ENCODE measurements around the gene PLCXD3. TPM values are rescaled to one million over a fixed set of nuclear protein-coding genes. Genes with fewer than 3 reads are reported as not detected.

The PLCXD3 gene
- total RNA-seq, 3 donors from 2014 or later, result 0.29 to 1.6 (median 1.2) TPM

DNA sequence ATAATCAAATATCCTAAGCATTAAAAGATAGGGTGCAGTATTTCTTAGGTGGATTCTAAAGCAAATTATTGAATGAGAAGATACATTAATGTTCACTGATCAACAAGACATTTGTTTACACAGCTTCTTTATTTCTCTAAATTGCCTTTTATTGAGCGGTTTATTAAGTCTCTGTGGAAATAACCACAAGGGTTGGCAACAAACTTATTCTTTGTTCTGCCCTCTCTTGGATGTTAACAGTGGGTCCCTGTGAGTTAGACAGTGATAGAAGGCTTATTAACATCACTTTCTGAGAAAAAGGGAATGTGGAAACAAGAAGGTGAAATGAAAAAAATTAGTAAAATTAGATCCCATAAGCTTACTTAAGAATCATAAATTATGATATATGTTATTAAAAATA is 214.3 kb downstream of the PLCXD3 start:
- Histone ChIP-seq H3K4me1 (ENCODE audit: low read depth) (no peaks in the 10 kb centered on the region), H3K4me3 (no peak overlapping the region), H3K9me3 (no peaks in the 10 kb centered on the region), H3K36me3 (ENCODE audit: low read depth) (no peaks in the 10 kb centered on the region)
- TF ChIP-seq, protein P1, sequence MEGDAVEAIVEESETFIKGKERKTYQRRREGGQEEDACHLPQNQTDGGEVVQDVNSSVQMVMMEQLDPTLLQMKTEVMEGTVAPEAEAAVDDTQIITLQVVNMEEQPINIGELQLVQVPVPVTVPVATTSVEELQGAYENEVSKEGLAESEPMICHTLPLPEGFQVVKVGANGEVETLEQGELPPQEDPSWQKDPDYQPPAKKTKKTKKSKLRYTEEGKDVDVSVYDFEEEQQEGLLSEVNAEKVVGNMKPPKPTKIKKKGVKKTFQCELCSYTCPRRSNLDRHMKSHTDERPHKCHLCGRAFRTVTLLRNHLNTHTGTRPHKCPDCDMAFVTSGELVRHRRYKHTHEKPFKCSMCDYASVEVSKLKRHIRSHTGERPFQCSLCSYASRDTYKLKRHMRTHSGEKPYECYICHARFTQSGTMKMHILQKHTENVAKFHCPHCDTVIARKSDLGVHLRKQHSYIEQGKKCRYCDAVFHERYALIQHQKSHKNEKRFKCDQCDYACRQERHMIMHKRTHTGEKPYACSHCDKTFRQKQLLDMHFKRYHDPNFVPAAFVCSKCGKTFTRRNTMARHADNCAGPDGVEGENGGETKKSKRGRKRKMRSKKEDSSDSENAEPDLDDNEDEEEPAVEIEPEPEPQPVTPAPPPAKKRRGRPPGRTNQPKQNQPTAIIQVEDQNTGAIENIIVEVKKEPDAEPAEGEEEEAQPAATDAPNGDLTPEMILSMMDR (IDR thresholded peaks at IDR 0.05), result no peak
- intact Hi-C loops (cut with DNase I, micrococcal nuclease), result no loop called here
- no peak for ATAC-seq
- no peak for DNase-seq

GRCh38 chr5:41291323-41291722 is 219.1 kb downstream of the PLCXD3 start:
- Histone ChIP-seq H3K4me1 (ENCODE audit: low read depth) (no peaks in the 10 kb centered on the region), H3K36me3 (ENCODE audit: low read depth) (no peaks in the 10 kb centered on the region), H3K4me3 (no peak overlapping the region), H3K9me3 (no peaks in the 10 kb centered on the region)
- intact Hi-C loops (cut with DNase I, micrococcal nuclease), result no loop called here
- ATAC-seq (no peak), DNase-seq (no peak)
- TF ChIP-seq, protein P1 (IDR thresholded peaks at IDR 0.05), result no peak

GRCh38 chr5:41290810-41291209 is 219.6 kb downstream of the PLCXD3 start:
- Histone ChIP-seq H3K4me3 (no peak overlapping the region), H3K4me1 (ENCODE audit: low read depth) (no peaks in the 10 kb centered on the region), H3K9me3 (no peaks in the 10 kb centered on the region), H3K36me3 (ENCODE audit: low read depth) (no peaks in the 10 kb centered on the region)
- DNase-seq (no peak), ATAC-seq (no peak)
- intact Hi-C loops (cut with DNase I, micrococcal nuclease), result no loop called here
- TF ChIP-seq, protein P1 (IDR thresholded peaks at IDR 0.05), result no peak

DNA sequence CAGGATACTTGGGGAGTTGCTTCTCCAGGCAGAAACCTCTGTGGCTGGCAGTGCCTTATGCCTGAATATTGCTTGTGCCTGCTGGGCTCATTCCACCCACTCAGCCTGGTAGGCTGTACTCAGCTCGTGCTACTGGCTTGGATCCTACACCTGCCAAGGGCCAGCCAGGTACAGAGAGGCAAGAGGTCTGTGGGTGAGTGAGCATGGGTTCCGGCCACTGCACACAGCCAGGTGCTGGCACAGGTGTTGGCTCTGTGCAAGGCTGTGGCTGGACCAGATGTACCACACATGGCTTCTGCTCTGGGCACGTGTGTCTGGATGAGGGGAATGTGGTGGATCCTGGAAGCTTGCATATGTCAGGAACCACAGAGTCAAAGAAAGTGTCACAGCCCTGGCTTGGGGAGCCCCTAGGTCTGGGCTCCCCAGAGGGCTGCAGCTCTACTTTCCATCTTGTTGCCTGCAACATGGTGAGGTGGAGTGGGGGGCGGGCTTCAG is 220.4 kb downstream of the PLCXD3 start:
- Histone ChIP-seq H3K9me3 (no peaks in the 10 kb centered on the region), H3K36me3 (ENCODE audit: low read depth) (no peaks in the 10 kb centered on the region), H3K4me1 (ENCODE audit: low read depth) (no peaks in the 10 kb centered on the region), H3K4me3 (no peak overlapping the region)
- intact Hi-C loops (cut with DNase I, micrococcal nuclease), result no loop called here
- DNase-seq, result peak in 1 of 3 donors; percentile 40
- TF ChIP-seq, protein P1 (IDR thresholded peaks at IDR 0.05), result no peak
- ATAC-seq, result no peak

- TF ChIP-seq, protein P1 (IDR thresholded peaks at IDR 0.05), result no peak
- Histone ChIP-seq H3K4me3 (no peak overlapping the region), H3K4me1 (ENCODE audit: low read depth) (no peaks in the 10 kb centered on the region), H3K36me3 (ENCODE audit: low read depth) (no peaks in the 10 kb centered on the region), H3K9me3 (no peaks in the 10 kb centered on the region)
- ATAC-seq (no peak), DNase-seq (no peak)
- intact Hi-C loops (cut with DNase I, micrococcal nuclease), result no loop called here
These were observed 223.7 kb downstream of the PLCXD3 start for GRCh38 chr5:41286696-41287095.

- no peaks in the 10 kb centered on the region for H3K9me3 ChIP-seq
- H3K36me3 ChIP-seq (ENCODE audit: low read depth), result no peaks in the 10 kb centered on the region
- H3K4me1 ChIP-seq (ENCODE audit: low read depth), result peaks cover under 1% of the 10 kb centered on the region
- no peak for DNase-seq
- ATAC-seq, result no peak
- TF ChIP-seq, protein P1 (IDR thresholded peaks at IDR 0.05), result no peak
- no peak overlapping the region for H3K4me3 ChIP-seq
- intact Hi-C loops (cut with DNase I, micrococcal nuclease), result no loop called here
These were observed 224.2 kb downstream of the PLCXD3 start for GRCh38 chr5:41286165-41286564.
